HG03439 (cell line): ENCODE data around the gene FCRL2.

Experiments
- ATAC-seq: cut with Tn5 transposase; IDR thresholded peaks from one replicate; pipeline ENCODE4 v1.9.1; 2021; ENCODE audit warnings: mild to moderate bottlenecking, moderate library complexity; ENCODE audit not compliant: unreplicated experiment

Gene FCRL2, protein sequence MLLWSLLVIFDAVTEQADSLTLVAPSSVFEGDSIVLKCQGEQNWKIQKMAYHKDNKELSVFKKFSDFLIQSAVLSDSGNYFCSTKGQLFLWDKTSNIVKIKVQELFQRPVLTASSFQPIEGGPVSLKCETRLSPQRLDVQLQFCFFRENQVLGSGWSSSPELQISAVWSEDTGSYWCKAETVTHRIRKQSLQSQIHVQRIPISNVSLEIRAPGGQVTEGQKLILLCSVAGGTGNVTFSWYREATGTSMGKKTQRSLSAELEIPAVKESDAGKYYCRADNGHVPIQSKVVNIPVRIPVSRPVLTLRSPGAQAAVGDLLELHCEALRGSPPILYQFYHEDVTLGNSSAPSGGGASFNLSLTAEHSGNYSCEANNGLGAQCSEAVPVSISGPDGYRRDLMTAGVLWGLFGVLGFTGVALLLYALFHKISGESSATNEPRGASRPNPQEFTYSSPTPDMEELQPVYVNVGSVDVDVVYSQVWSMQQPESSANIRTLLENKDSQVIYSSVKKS

DNA sequence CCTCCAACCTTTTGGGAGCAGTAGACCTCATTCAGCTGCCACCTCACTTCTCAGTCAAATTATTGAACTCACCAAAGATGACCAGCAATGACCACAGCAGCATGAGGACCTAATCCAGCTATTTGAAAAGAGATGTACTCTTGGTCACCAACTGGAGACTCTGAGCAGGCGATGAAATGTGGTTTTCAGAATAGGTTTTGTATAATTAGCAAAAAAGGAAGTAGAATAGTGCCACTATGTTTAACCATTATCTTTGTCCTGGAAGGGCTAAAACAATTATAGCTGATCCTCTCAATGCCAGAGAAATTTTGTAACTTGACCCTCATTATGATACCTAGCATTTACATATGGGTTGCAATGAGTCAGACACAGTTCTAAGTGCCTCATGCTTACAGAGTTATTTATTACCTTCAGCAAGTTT is at the start of gene FCRL2:
Gene FCRL2, minus strand, starts transcription at position 162 of the 421 bp plus-strand sequence. Its CDS starts 59 bp downstream, at position 103.
- ATAC-seq, result peak; percentile 48

DNA sequence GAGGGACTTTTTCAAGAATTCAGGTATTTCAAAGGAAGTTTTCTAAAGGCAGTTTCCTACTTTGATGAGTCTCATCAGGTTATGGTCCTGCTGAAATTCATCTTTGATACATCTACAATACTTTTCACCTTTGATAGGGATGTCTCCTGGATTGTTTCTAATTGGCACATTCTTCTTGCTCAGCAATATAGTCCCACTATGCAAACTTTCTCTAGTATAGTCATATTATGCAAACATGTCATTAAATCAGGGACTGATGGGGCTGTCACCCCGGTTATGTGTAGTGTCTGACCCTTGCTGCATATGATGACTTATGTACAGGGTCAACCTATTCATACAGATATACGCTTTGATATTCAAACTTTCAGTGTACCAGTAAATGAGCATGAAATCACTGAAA is 43.4 kb upstream of the FCRL2 start:
- ATAC-seq, result no peak

DNA sequence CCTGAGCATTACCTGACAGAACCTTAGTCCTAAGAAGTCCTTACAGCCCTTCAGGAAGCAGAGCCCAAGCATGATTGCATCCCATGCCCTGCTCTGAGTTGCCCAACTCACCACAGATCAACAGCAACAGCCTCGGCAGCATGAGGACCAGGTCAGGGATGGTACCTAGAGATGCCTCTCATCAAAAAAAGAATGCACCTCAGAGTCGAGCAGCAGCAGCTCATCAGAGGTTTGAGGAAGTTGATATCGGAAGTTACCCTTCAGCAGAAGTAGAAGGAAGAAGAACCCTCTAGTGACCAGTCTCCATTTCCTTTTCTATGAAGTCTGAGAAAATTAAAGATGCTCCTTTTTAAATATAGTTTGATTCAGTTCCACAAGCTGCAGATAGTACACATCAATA is 43.0 kb upstream of the FCRL2 start, which contains the start of gene FCRL1:
Gene FCRL1, minus strand, starts transcription at position 225 of the 400 bp plus-strand sequence. Its CDS starts 83 bp downstream, at position 142.
- no peak for ATAC-seq

DNA sequence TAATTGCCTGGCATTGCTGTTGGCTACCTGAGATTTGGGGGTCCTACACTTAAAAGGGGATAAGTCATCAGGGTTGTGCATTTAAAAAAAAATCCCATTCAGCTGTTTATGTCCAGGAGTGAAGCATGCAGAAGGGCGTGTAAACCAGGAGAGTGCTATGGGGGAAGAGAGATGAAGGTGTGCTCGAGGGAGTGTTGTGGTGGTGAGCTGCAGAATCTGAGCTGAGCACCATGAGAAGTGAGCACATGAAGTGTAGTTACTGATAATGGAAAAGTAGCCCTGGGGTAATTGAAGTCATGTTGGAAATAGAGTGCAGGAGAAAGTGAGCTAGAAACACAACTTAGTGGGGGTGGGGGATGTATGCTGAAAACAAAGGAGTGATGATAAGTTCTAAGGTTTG is 42.3 kb upstream of the FCRL2 start:
- ATAC-seq, result no peak

DNA sequence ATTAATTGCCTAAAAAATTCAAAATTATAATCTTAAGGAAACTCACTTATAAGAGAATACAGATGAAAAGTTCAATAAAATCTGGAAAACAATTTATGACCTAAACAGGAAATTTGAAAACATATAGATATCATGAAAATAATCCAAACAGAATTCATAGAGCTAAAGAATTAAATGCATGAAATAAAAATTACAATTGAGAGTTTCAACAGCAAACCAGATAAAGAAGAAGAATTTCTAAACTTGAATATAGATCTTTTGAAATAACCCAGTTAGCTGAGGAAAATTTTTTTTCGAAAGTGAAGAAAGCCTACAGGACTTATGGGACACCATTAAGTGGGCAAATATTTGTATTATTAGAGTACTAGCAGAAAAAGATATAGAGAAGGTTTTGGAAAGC is 36.3 kb upstream of the FCRL2 start:
- ATAC-seq, result no peak

DNA sequence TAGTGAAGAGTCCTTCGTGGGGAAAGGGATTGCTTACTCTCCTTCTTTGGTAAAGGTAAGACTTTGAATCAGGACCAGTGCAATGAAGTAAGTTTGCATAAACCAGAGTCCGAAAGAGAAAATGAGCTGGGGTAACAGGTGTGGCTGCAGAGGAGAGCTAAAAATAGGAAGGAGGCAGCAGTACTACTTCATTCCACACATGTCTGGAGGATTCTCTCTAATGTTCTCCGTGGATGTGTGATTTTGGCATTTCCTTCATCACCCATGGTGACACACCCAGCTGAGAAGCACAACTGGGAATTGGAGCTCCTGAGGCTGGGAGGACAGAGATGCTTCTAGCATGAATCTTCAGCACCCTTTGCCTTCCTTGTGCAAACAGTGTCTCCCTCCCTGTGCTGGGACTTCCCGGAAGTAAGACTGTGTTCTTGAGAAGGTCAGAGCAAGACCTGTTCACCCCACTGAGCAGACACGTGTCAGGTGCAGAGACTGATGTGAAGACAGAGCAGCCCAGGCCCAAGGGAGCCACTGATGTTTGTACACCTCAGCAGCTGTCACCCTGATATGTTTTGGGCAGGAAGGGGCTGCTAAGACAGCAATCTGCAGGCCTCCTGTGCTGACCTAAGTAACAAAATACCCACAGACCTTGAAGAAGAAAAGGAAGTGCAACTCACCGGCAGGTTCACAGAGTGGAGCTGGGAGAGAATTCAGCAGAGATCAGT is 29.7 kb upstream of the FCRL2 start:
- ATAC-seq, result peak; percentile 87

DNA sequence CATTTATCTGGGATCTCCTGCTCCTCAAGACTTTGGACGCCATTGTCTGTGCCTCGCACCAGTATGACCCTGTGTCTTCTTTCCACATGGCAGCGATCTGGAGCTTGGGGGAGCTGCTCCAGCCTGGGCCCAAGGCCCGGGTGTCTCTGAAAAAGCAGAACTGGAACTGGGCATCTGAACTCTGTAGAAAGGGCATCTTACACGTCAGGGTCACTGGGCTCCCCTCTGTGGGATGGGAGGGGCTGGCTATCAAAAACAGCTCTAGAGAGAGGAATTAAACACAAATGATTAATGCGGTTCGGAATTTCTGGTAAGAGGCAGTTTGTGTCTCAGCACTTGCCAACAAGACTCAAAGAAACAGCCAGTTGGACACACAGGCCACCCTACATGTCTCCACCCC is 26.9 kb upstream of the FCRL2 start:
- no peak for ATAC-seq

DNA sequence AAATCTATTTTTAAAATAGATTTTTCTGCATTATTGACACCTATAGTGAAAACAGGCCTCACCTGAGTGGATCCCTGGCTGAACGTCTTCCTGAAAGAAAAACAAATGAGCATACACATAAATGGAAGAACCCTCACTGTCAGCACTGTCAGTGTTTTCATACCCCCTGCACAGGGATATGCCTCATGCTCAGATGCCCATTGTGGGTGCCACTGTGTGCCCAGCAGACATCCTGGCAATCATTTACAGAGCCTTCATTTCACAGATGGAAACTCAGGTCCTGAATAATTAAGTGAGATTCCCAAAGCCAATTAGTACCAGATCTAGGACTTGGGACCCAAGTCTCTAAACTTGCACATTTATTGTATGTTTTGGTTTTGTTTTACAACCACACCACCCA is 23.1 kb upstream of the FCRL2 start:
- ATAC-seq, result no peak

DNA sequence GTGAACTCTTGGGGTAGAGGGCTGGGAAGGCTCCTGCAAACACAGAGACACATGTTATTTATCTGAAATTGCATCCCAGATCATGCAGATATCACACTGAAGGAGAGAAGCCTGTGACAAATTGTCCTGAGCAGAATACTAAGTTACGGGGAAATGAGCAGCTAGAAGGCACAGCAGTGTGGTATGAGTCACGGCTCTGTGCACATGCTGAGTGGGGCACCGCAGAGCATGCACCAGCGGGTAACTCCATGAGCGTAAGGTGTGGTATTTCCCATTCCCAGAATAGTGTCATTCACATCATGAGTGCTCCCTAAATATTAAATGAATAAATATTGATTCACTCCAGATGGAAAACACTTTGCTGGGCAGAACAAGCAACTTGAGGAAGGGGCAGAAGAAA is 21.3 kb upstream of the FCRL2 start:
- no peak for ATAC-seq

DNA sequence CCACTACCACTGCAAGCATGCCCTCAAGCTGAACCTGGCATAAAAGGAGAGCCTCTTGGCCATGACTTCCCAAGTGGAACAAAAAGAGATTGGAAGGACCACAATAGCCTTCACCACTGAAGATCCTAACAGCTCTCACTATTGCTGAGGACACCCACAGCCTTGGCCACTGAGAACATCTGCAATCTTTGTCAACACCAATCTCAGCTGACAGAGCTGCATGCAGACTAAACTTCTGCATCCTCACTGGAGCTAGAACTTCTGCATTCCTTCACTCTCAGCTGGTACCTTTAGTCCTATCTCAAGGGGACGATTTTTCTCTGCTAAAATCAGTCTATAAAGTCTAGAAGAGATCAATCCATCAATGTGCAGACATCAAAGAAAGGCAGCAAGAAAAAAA is 8.3 kb upstream of the FCRL2 start:
- ATAC-seq, result no peak

DNA sequence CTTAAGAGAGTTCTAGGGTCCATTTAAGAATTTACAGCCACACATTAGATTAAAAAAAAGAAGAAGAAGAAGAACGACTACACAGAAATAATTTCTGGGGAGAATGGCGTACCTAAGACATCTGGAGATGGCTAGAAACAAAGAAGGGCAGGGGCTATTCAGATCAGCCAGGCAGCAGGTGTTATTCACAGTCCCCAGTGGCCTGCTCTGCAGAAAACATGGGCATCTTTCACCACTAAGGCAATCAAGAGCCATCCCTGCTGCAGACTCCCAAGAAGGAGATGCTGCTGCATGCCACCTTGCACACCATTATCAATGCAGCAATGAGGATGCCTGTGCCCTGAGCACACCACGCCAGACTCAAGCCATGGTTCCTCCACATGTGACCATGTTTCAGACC is 7.9 kb upstream of the FCRL2 start:
- no peak for ATAC-seq

DNA sequence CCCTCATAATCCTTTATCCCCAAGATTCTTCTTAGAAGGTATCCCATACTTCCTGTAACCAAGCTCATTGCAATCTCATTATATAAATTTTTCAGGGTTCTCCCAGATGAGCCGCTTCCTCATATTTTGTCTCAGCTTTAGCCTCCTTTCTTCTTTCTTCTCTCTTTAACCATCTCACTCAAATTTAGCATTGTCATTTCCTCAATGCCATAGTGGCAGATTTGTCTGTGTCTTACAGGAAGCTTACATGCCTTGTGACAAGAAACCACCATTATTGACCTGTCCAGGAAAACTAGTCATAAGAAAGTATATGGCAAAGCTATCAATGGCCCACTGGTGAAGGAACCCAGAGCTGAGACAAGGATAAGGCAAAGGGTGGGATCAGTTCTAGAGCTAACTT is 6.0 kb upstream of the FCRL2 start:
- no peak for ATAC-seq

DNA sequence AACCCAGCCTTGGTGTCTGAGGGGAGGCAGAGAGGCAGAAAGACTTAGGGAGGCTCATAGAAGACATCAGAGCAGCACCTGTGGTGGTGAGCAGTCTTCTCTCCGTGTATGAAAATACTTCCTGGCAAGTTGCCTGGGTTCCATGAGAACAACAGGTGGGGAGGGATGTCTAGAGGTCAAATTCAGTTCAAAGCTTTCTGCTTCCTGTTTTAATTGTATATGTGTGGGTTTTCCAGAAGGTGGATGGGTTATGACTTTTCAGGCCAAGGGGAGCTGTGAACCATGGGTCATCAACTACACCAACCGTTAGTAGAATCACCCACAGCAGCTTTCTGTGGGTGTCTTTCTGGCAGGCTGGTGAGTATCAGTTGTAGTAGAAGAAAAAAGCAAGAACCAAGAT is 4.1 kb upstream of the FCRL2 start:
- peak; percentile 44 for ATAC-seq

DNA sequence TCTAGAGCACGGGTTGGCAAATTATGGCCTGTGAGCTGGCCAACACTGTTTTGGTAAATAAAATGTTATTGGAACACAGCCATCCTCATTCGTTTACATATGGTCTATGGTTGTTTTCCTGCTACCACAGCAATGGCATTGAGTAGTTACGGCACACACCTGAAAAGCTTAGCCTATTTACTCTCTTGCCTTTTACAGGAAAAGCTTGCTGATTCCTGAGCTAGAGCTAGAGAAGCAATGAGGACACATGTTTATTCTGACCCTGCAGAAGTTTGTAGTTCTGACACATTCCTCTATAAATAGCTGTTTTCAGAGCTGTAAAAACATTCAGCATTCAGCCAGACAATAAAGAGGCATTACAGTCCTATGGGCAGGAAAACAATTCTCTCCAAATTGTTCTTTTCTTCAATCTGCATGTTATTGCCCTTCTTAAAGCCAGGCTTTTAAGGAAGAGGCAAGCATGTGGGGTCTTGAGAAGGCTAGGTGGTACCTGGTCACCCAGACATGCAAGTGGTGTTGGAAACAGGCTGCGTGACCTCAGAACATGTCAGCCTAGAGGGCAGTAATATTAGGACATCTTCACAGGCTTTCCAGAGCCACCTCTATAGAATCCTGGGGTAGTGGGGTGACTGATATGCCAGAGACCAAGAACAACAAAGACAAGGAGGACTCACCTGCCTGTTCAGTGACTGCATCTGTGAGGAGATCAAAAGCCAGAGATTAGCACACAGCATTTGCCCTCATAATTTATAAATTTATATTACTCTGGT is 1.6 kb downstream of the FCRL2 start:
- no peak for ATAC-seq

DNA sequence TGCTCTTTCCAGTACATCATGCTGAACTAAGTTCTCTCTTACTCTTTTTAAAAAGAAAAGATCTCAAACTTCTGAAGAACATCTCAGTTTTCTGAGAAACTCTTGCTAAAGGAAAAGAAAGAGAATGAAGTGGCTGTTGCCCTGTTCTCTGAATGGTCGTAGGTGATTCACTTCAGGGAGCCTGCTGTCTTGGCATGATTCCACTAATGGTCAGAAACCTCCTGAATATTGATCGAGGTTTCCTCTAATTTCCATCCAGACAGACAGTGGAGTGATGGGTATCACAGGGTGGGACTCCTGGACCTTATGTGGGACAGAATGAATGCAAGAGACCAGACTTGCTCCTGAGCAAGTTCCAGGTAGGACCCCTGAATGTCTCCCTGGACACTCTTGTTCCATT is 2.5 kb downstream of the FCRL2 start:
- no peak for ATAC-seq

DNA sequence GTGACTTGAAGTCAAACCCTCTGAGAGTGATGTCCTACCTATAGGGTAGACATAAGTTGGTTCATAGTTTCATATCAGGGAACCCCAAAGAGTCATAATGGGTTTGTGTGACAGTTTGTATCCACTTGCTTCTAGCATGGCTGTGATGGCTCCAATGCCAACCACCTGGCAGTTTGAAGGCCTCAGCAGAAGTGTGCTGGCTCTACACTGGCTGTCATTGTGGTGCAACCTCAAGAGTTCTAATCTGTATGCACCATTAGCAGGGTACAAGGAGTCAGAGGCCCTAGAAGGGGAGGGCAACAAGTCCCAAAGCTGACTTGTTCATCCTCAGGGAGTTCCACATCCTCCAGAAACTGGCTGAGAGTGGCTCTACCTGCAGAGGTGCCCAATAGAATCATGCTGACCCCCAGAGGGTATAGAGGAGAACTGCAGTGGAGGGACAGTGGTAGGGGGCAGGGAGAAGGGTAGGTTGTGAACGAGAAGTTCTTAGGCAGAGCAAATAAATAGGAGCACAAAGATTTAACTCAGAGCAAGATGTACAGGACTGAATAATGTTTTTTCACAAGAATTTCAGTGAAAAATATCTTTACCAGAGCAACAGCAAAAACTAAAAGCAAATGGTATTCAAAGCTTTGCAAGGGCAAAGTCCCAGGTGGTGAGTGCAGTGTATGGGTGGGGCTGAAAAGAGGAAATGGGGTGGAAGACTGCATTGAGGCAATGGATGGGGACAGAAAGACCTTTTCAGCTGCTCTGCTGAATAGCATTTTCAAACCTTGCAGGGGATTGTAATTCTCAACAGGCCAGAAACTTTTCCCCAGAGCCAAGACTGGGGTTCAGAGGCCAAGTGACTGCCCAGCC is 3.2 kb downstream of the FCRL2 start:
- peak; percentile 73 for ATAC-seq

DNA sequence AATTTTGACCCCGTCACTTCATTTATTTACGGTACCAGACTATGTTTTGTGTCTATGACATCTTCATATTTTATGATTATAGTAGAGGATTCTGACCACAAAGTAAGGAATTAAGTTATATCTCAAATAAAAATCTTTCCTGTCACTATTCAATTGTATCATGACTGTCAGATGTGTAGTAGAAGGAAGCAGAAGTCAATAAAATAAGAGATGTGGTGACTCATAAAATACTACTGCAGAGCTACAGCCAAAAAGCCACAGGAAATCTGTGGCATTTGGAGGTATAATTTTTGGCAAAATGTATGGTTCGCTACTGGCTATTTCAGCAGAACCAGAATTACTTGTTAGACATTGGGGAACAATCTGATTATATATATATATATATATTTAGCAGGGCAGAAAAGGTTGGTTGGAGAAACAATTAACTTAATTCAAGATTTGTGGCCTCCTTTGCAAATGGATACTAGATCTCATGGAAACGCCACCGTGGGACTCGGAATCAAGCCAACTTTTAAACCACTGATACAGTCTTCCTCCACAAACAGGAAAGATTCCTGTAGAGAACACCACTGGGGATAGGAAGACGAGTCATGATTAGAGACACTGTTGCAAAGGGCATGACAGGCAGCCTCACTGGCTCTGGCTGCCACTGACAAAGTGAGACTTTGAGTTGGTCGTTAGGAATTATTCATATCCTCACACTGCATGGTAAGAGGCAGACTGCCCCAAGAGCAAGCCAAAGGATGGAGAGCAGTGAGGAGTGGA is 5.1 kb downstream of the FCRL2 start:
- ATAC-seq, result no peak

DNA sequence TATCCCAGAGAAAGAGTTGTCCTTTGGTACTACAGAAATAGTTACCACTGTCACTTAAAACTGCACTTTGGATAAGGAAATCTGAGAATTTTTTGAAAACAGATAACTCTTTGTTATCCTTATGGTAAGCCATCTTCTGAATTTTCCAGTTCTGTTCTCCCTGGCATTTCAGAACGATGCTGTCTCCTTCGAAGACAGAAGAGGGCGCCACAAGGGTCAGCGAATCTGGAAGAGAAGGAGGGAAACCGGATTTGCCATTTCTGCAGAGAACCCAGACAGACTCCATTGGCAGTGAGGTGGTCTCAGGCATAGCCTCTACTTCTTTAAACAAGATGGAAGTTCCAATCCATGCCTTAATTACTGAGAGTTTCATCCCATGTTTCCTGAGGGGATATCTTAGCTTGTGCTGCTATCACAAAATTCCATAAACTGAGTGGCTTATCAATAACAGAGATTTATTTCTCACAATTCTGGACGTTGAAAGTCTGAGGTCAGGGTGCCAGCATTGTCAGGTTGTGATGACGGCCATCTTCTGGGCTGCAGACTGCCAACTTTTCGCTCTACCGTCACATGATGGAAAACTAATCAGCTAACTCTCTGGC is 6.4 kb downstream of the FCRL2 start:
- ATAC-seq, result no peak

DNA sequence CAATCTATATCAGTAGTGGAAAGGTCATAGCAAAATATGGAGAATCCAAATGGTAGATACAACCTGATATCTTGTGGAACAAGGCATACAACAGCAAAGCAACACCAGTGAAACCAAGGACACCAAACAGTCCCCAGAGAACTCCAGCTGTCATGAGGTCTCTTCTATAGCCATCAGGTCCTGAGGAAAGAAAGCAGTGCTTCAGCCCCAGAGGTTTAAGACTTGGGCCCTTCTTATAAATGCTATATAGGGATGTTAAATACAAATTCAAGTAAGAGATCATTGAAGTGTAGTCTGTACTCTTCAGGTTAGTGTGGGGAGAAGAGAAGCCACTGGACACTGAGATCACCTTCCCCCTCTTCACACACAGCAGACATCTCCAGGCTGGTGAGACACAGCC is 10.1 kb downstream of the FCRL2 start:
- no peak for ATAC-seq
